NCI-H2081 treated with DMSO at 0.1 percent for 48 hours (cell line): ENCODE measurements around the gene SLIT3.

Experiments used
- DNase-seq: peaks from one replicate; lab custom pipeline; 2025; lab: John Stamatoyannopoulos, UW

SLIT3 gene

DNA sequence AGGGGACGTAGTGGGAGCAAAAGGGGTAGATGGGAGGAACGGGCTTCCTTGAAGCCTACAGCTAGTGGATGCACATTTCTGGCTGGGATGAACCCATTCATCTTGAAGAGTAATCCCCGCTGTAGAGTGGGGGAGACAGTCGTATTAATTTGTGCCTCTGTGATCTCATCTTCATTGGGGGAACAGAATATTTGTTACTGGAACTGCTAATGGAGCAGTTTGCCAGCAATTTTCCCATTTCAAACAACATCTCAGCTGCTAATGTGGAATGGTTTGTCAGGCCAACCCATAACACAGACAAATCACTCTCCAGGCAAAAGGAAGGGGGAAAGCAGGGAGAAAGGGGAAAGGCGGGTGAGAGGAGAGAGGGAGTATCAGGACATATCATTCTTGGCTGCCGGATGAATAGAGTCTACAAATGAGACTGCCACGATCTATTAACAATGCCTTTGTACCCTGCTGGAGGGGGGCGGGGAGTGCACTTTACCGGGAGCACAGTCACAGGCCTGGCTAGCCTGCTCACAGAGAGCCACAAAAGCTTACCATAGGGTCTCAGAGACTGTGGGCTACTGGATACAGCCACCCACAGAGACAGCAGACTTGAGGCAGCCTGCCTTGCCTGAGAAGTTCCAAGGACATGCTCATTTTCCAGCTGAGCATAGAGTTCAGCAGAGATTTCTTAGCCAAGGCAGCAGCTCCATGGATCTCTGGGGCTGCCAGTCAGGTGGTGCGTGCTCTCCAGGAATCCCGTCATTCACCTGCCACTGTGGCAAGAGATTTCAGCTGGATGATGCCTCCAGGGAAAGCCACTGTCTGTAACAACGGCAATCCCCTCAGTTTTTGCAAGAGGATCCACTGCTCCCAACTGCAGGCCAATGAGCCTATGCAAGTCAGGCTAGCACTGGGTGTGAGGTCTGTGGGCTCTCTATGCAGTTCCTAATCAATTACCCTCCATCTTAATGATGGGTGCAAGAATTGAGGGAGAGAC is 504.1 kb downstream of the SLIT3 start:
- no peak for DNase-seq

DNA sequence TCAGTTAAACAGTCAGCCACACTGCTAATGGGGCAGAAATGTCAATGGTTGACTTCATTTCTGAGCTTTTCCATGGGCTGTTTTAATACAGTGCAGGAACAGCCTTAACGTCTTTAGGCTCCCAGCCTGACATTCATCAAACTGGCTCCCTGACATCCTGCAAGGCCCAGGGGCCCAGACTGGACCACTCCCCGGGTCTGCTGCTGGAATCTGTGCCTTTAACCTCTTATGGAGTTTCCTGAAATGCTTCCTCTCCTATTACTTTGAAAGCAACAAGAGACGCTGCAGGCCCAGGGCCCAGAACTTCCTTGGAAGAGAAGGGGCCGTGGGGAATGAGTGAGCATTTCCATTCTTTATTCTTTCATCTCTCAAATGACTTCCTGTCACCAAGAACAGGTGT is 504.9 kb downstream of the SLIT3 start:
- DNase-seq: no peak

DNA sequence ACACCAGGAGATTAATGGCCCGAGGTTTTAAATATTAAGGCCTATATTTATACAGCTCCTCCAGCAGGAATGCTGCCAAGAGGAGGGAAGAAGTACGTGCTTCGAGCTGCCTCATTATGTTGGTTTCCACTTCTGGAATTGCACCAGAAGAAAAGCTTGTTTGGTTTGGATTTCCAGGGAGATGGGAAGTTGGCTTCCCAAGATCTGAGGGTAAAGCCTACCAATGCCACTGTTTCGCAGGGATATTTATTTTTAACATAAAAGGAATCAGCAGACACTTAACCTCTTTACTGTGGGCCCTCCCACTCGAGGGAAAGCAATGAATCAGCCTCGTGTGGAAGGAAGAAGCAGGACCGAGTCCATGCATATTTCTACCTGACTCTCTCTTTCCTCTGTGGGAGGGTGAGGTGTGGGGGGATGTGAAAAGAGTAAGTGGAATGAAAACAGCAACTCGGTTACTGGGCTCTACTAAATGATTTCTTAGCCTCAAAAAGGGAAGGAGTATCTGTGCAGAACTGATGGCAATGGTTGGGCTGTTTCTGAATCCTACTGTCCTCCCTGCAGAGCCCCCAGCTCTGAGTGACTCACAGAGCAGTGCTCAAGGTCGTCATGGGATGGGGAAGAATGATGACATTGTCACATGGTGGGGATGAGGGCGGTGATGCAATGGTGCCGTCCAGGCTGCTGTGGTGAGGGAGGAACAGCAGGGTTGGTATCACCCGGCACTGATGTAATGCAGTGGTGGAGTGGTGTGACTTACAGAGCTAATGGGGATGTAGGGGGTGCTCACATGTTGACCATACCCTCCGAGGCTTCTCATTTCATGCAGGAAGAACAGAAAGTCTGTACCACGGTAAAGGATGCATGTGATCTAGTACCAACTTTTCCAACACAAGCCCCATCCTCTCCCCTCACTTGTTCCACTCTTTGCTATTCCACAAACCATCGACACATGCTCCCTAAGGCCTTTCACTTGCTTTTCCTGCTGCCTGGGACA is 506.8 kb downstream of the SLIT3 start:
- no peak for DNase-seq

DNA sequence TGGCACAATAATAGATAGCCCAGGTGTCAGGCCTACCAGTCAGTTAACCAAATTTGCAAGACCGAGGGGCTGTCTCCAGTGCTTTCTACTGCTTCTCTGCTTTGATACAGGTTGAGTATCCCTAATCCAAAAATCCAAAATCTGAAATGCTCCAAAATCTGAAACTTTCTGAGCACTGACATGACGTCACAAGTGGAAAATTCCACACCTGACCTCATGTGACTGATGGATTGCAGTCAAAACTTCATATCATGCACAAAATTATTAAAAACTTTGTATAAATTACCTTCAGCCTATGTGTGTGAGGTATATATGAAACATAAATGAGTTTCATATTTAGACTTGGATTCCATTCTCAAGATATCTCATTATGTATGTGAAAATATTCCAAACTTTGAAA is 508.3 kb downstream of the SLIT3 start:
- DNase-seq: no peak

DNA sequence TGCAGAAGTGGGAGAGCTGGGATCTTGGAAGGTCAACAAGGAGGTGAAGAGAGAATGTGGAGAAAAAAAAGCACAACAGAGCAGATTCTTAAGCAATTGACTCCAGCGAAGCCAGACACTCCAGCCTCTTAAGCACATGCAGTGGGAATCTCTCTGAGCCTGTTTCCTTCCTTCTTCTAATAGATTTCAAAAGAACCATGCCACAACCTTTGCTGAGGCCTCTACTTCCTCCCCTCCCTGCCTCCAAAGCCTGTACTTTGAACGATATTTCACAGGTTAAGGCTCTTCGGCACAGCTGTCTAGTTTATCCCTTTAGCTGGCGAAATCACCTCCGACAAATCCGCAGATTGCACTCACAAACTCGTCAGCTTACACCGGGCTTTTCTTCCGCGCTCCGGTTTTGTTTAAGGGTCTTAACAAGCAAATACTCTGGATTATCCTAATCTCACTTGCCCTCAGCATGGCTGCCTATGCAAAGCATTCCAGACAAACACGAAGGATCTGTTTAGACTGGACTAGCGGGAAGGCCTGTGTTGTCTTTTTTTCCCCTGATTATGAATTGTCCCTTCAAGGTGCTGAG is 510.2 kb downstream of the SLIT3 start:
- no peak for DNase-seq

- no peak for DNase-seq
Observed at GRCh38 chr5:168790002-168790635, 510.8 kb downstream of the SLIT3 start.

GRCh38 chr5:168788786-168789185 is 512.2 kb downstream of the SLIT3 start:
- DNase-seq: no peak

DNA sequence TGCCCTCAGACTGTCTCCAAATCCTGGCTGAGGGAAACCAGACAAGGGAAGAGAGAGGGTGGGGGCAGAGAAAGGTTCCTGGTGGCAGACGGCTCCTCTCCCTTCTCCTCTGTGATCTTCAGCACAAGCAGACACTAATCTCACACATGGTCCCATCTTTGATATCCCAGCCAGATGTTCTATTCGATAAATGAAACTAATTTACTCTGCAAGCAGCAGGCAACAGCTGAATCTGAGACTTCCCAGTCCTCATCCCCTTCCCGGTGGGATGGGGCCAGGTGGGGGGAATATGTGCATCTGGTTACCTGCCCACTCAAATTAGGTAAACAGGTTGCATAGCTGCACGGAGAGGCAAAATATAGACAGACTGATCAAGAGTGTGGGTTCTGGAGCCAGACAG is 512.8 kb downstream of the SLIT3 start:
- DNase-seq: no peak

DNA sequence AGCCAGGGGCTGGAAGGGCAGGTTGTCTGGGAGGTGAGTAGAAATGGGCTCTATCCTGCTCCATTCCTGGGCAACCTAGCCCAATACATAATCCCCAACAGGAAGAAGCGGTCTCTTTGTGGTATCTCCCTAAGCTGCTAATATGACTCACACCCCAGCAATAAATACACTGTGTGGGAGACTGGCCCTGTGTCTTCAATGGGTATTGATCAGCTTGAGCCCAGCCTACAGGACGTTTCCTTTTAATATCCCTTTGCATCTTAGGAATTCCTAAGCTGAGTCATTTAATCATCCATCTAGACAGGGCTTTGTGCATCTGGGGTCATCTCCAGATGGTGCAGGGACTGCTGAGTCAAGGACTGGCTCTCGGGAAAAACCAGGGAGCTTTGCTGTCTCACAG is 514.8 kb downstream of the SLIT3 start:
- DNase-seq: no peak

- DNase-seq: no peak
Observed at GRCh38 chr5:168784454-168784853, 516.5 kb downstream of the SLIT3 start.

GRCh38 chr5:168781941-168782571 is 518.9 kb downstream of the SLIT3 start:
- DNase-seq: no peak

DNA sequence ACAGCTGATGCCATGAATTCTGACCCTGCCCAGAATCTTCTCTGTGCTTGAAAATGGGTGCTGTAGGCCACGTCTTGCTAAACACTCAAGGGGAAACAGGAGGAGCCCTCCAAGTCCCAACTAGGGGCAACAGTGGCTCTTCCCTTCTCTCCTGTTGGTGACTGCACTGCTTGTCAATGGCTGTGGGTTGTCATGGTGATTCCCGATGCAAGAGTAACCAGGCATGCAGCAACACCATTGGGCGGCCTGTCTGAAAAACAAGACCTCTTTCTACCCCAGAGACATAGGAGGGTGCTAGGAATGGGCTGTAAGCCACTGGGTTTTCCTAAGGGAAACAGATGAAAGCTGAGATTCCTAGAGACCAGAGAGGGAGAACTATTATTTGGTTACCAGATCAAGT is 520.1 kb downstream of the SLIT3 start:
- DNase-seq: no peak

- DNase-seq: no peak
Observed at GRCh38 chr5:168779333-168779732, 521.6 kb downstream of the SLIT3 start.

GRCh38 chr5:168778536-168778935 is 522.4 kb downstream of the SLIT3 start:
- DNase-seq: no peak

DNA sequence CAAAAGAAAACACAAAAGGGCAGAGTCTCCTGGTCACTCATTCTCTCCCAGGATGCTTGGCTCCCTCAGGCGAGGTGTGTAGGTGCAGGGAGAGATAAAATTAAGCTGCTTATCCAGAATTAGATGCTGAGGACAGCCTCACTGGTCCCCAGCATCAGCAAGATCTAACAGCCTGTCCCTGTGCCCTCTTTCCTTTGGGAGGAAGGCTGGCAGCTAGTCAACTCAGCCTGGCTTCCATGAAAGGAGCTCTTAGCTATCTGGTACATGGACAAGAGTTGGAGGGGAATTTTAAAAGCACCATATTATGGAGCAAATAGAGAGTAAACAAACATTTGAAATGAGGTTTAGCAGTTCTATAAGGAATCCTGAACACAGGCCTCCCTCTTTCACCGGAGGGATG is 523.3 kb downstream of the SLIT3 start:
- no peak for DNase-seq

- DNase-seq: no peak
Observed at GRCh38 chr5:168776070-168776469, 524.9 kb downstream of the SLIT3 start.

DNA sequence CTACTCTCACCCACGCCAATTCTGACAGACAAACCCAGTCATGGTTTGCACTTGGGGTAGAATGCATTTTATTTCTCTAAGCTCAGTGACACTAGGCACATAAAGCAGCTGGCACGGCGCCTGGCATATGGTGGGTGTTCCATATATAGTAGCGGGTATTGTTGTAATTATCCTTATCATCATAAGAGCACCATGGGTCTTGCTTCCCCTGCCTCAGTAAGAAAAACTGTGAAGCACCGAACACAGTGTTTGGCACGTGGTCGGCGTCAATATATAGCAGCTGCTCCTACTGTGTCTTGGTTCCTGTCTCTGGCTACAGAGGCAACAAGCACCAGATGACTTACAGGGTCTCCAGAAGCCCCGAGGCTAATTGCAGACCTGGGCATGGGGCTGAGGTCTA is 527.7 kb downstream of the SLIT3 start:
- no peak for DNase-seq

- DNase-seq: no peak
Observed at GRCh38 chr5:168772316-168772961, 528.5 kb downstream of the SLIT3 start.

DNA sequence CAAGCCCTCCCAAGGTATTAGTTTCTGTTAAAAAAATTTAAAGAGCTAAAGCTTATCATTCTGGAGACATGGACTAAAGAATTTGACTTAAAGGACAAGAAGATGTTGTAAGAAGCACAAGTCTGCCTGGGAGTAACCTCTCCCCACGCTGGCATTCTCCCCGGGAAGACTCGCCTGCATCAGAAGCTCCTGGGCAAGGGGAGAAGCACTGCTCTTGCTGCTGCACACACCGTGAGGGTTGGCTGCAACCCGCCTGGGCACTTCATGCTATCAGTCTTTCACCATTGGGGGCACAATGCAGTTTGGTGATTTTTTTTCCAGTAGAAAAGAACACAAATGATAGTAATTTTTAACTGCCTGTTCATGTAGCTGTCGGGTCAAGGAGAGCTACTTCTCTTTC is 529.3 kb downstream of the SLIT3 start:
- DNase-seq: no peak

GRCh38 chr5:168770996-168771395 is 529.9 kb downstream of the SLIT3 start:
- DNase-seq: no peak

- no peak for DNase-seq
Observed at GRCh38 chr5:168770036-168770498, 530.9 kb downstream of the SLIT3 start.
